Activated CD8-positive, alpha-beta memory T cell treated with anti-CD3 and anti-CD28 coated beads for 1 hour (primary cell): Measurements from ENCODE around the gene RXFP2.
A peak's percentile ranks its signal among the peaks of the same experiment; 100 is the strongest.

Experiments used
- DNase-seq, 2 donors: peaks; one replicate each; pipeline ENCODE4 v3.0.0-alpha.2; 2020; ENCODE audit warnings: low read depth in 1 of 2; ENCODE audit errors: extremely low read depth in 1 of 2

RXFP2 gene

GRCh38 chr13:31815361-31816144, 76.2 kb downstream of the RXFP2 start:
- DNase-seq, result no peak

GRCh38 chr13:31818236-31818635, 78.9 kb downstream of the RXFP2 start:
- no peak for DNase-seq

GRCh38 chr13:31824705-31825517, 85.6 kb downstream of the RXFP2 start:
- no peak for DNase-seq

GRCh38 chr13:31826521-31826920, 87.2 kb downstream of the RXFP2 start:
- no peak for DNase-seq

GRCh38 chr13:31827707-31828106, 88.4 kb downstream of the RXFP2 start:
- DNase-seq, result no peak

GRCh38 chr13:31835932-31836331, 96.6 kb downstream of the RXFP2 start:
- DNase-seq, result no peak

- DNase-seq, result no peak
Observed at GRCh38 chr13:31843044-31843443, 103.7 kb downstream of the RXFP2 start.

- peak; percentile 1 to 54 for DNase-seq
Observed at GRCh38 chr13:31846182-31846938, 107.0 kb downstream of the RXFP2 start.

GRCh38 chr13:31846961-31847752, 107.8 kb downstream of the RXFP2 start:
- no peak for DNase-seq

GRCh38 chr13:31848621-31849020, 109.3 kb downstream of the RXFP2 start:
- no peak for DNase-seq

- no peak for DNase-seq
Observed at GRCh38 chr13:31849206-31849605, 109.9 kb downstream of the RXFP2 start.

GRCh38 chr13:31850041-31850555, 110.8 kb downstream of the RXFP2 start:
- no peak for DNase-seq

- DNase-seq, result no peak
Observed at GRCh38 chr13:31851216-31851615, 111.9 kb downstream of the RXFP2 start.
